Stomach smooth muscle (tissue), 2 donors: ENCODE results near the gene KLK2.

Experiments
- H3K27ac ChIP-seq: one replicate; pipeline ENCODE4 v1.7.0; 2013; ENCODE audit warnings: mild to moderate bottlenecking, low read length, inconsistent platforms
- H3K27me3 ChIP-seq, 2 donors: one replicate each; pipeline ENCODE4 v1.7.0; 2013; ENCODE audit warnings: low read length in 2 of 2; ENCODE audit not compliant: insufficient read depth in 2 of 2, control insufficient read depth in 1 of 2
- H3K36me3 ChIP-seq, 2 donors: one replicate each; pipeline ENCODE4 v1.7.0; 2013; ENCODE audit warnings: low read length in 2 of 2; ENCODE audit not compliant: control insufficient read depth in 2 of 2, insufficient read depth in 2 of 2
- H3K4me1 ChIP-seq: one replicate; pipeline ENCODE4 v1.7.0; 2013; ENCODE audit warnings: low read length; ENCODE audit not compliant: control insufficient read depth, insufficient read depth
- H3K4me3 ChIP-seq, 2 donors: one replicate each; pipeline ENCODE4 v1.7.0; 2013; ENCODE audit warnings: low read length in 2 of 2
- H3K9ac ChIP-seq, 2 donors: one replicate each; pipeline ENCODE4 v1.7.0; 2013; ENCODE audit warnings: low read length in 2 of 2, mild to moderate bottlenecking in 1 of 2
- H3K9me3 ChIP-seq, 2 donors: one replicate each; pipeline ENCODE4 v1.7.0; 2013; ENCODE audit warnings: low read length in 2 of 2; ENCODE audit not compliant: control insufficient read depth in 2 of 2
- donor health status: healthy.
- donor health status: Pancreatic carcinoma.

Gene KLK2

DNA sequence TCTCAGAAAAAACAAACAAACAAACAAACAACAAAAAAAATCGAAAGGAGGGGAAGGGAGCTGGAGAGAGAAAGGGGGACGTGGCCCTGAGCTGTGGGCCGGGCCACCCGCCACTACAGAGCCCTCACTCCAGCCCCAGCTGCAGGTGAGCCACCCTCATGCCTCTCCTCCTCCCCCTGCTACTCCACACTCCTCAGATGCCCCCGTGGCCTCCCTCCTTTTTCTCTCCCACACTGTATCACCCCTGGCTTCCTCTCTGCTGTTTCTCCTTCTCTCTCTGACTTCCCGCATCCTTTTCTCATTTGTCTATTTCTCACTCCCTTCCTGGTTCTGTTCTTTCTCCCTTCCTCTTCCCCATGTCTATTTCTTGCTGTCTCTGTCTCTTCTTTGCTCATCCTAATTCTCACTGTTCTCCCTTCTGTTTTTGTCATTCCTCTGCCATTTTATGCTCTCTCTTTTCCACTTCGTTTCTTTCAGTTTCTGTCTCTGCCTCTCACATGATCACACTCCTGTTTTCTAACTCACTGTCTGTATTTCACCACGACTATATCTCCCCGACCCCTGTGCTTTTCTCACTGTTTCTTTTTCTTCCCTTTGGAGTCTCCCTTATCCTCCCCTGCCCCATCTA lies 2.7 kb downstream of the KLK2 start:
- H3K36me3 ChIP-seq: no peaks in the 10 kb centered on the region
- H3K9me3 ChIP-seq: no peaks in the 10 kb centered on the region
- H3K27me3 ChIP-seq: peaks cover 19 to 34% of the 10 kb centered on the region in 2 donors
- no peak overlapping the region for H3K9ac ChIP-seq
- H3K4me1 ChIP-seq: no peaks in the 10 kb centered on the region
- H3K4me3 ChIP-seq: no peak overlapping the region
- H3K27ac ChIP-seq: no peak overlapping the region

- peaks cover 19 to 34% of the 10 kb centered on the region in 2 donors for H3K27me3 ChIP-seq
Measured at GRCh38 chr19:50876456-50876855, 3.2 kb downstream of the KLK2 start.

GRCh38 chr19:50877338-50877737 lies 4.1 kb downstream of the KLK2 start:
- Histone ChIP-seq H3K36me3 (no peaks in the 10 kb centered on the region), H3K9ac (no peak overlapping the region), H3K4me1 (no peaks in the 10 kb centered on the region), H3K27me3 (peaks cover 19 to 39% of the 10 kb centered on the region in 2 donors), H3K27ac (no peak overlapping the region), H3K4me3 (no peak overlapping the region), H3K9me3 (no peaks in the 10 kb centered on the region)

More at GRCh38 chr19:50876456-50876855, 3.2 kb downstream of the KLK2 start:
- no peak overlapping the region for H3K4me3 ChIP-seq
- no peaks in the 10 kb centered on the region for H3K9me3 ChIP-seq
- H3K9ac ChIP-seq: no peak overlapping the region
- H3K27ac ChIP-seq: no peak overlapping the region
- no peaks in the 10 kb centered on the region for H3K36me3 ChIP-seq
- no peaks in the 10 kb centered on the region for H3K4me1 ChIP-seq

DNA sequence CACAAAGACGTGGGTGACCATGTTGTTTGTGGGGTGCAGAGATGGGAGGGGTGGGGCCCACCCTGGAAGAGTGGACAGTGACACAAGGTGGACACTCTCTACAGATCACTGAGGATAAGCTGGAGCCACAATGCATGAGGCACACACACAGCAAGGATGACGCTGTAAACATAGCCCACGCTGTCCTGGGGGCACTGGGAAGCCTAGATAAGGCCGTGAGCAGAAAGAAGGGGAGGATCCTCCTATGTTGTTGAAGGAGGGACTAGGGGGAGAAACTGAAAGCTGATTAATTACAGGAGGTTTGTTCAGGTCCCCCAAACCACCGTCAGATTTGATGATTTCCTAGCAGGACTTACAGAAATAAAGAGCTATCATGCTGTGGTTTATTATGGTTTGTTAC lies 5.6 kb downstream of the KLK2 start:
- Histone ChIP-seq H3K27ac (no peak overlapping the region), H3K27me3 (peaks cover 19 to 38% of the 10 kb centered on the region in 2 donors), H3K9ac (no peak overlapping the region), H3K9me3 (no peaks in the 10 kb centered on the region), H3K4me3 (no peak overlapping the region), H3K4me1 (no peaks in the 10 kb centered on the region), H3K36me3 (no peaks in the 10 kb centered on the region)

GRCh38 chr19:50880241-50880640 lies 7.0 kb downstream of the KLK2 start:
- H3K9ac ChIP-seq: no peak overlapping the region
- H3K4me3 ChIP-seq: no peak overlapping the region
- no peaks in the 10 kb centered on the region for H3K36me3 ChIP-seq
- H3K27ac ChIP-seq: no peak overlapping the region
- H3K27me3 ChIP-seq: peaks cover 16 to 28% of the 10 kb centered on the region in 2 donors
- H3K9me3 ChIP-seq: no peaks in the 10 kb centered on the region
- no peaks in the 10 kb centered on the region for H3K4me1 ChIP-seq

DNA sequence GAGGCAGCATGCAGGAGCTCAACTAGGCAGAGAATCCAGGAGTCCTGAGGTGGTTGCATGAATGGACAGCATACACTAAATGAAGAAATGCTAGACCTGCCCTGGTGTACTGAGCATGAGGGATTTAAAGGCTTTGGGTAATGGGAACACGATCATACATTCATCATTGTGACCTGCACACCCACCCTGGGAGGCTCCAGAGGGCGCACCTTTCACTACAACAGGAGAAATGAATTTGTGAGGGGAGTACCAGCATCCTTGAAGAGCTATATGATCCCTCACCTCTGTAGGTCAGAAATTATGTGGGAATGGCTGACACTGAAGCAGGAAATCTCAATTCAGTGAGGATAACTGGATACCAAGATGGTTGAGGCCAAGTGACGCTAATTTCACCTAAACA lies 8.9 kb downstream of the KLK2 start:
- H3K36me3 ChIP-seq: no peaks in the 10 kb centered on the region
- H3K27me3 ChIP-seq: peaks cover 16 to 22% of the 10 kb centered on the region in 2 donors
- no peak overlapping the region for H3K4me3 ChIP-seq
- no peaks in the 10 kb centered on the region for H3K9me3 ChIP-seq
- no peak overlapping the region for H3K27ac ChIP-seq
- no peaks in the 10 kb centered on the region for H3K4me1 ChIP-seq
- no peak overlapping the region for H3K9ac ChIP-seq

DNA sequence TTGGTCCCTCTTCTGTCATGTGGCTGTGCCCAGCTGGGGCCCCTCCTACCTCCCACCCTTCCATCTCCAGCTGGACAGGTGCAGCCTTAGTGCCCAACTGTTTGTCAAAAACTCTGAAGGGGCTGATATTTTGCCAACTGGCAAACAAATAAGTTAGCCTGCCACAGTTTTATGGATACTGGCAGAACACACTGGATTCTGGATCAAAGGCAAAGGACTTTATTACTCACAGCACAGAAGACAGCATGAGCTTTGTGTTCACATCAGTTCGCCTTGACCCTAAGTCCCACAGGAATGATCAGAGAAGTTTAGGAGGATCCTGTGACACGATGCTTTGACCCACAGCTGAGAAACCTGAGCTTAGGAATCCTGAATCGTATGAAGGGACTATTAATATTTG lies 16.4 kb downstream of the KLK2 start:
- H3K9ac ChIP-seq: no peak overlapping the region
- H3K9me3 ChIP-seq: no peaks in the 10 kb centered on the region
- H3K27me3 ChIP-seq: peaks cover 0 to 20% of the 10 kb centered on the region in 2 donors
- no peak overlapping the region for H3K4me3 ChIP-seq
- no peak overlapping the region for H3K27ac ChIP-seq
- H3K4me1 ChIP-seq: no peaks in the 10 kb centered on the region
- no peaks in the 10 kb centered on the region for H3K36me3 ChIP-seq

GRCh38 chr19:50890422-50891252 lies 17.4 kb downstream of the KLK2 start:
- no peaks in the 10 kb centered on the region for H3K4me1 ChIP-seq
- H3K9ac ChIP-seq: no peak overlapping the region
- no peaks in the 10 kb centered on the region for H3K36me3 ChIP-seq
- no peak overlapping the region for H3K27ac ChIP-seq
- no peaks in the 10 kb centered on the region for H3K9me3 ChIP-seq
- peaks cover 0 to 20% of the 10 kb centered on the region in 2 donors for H3K27me3 ChIP-seq
- H3K4me3 ChIP-seq: no peak overlapping the region

DNA sequence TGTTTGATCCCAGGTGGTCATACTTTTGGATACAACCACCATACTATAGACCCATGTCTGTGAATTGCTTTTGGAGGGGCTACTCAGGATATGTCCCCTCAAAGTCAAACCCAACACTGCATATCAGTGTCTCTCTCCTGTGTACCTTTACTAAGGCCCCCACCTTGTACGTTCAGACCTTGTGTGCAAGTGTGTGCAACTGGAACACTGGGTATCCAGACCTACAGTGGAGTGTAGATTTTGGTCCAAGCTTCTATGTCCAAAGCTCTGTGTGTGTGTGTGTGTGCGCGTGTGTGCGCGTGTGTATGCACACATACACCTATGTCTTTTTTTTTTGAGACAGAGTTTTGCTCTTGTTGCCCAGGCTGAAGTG lies 18.0 kb downstream of the KLK2 start:
- Histone ChIP-seq H3K9ac (no peak overlapping the region), H3K4me1 (no peaks in the 10 kb centered on the region), H3K9me3 (no peaks in the 10 kb centered on the region), H3K27ac (no peak overlapping the region), H3K36me3 (no peaks in the 10 kb centered on the region), H3K27me3 (peaks cover 0 to 18% of the 10 kb centered on the region in 2 donors), H3K4me3 (no peak overlapping the region)

GRCh38 chr19:50893047-50893736 lies 20.0 kb downstream of the KLK2 start:
- H3K4me3 ChIP-seq: no peak overlapping the region
- no peak overlapping the region for H3K9ac ChIP-seq
- H3K27ac ChIP-seq: no peak overlapping the region
- H3K27me3 ChIP-seq: peaks cover 6 to 12% of the 10 kb centered on the region in 2 donors
- H3K9me3 ChIP-seq: no peaks in the 10 kb centered on the region
- H3K36me3 ChIP-seq: no peaks in the 10 kb centered on the region
- H3K4me1 ChIP-seq: no peaks in the 10 kb centered on the region
